GM21381 (cell line): Measurements from ENCODE around the gene ZNF283.
A peak's percentile ranks its signal among the peaks of the same experiment; 100 is the strongest.

ENCODE experiments used
- ATAC-seq: cut with Tn5 transposase; IDR thresholded peaks from one replicate; pipeline ENCODE4 v1.9.1; 2021; ENCODE audit warnings: mild to moderate bottlenecking, moderate library complexity; ENCODE audit not compliant: unreplicated experiment

Gene ZNF283

DNA sequence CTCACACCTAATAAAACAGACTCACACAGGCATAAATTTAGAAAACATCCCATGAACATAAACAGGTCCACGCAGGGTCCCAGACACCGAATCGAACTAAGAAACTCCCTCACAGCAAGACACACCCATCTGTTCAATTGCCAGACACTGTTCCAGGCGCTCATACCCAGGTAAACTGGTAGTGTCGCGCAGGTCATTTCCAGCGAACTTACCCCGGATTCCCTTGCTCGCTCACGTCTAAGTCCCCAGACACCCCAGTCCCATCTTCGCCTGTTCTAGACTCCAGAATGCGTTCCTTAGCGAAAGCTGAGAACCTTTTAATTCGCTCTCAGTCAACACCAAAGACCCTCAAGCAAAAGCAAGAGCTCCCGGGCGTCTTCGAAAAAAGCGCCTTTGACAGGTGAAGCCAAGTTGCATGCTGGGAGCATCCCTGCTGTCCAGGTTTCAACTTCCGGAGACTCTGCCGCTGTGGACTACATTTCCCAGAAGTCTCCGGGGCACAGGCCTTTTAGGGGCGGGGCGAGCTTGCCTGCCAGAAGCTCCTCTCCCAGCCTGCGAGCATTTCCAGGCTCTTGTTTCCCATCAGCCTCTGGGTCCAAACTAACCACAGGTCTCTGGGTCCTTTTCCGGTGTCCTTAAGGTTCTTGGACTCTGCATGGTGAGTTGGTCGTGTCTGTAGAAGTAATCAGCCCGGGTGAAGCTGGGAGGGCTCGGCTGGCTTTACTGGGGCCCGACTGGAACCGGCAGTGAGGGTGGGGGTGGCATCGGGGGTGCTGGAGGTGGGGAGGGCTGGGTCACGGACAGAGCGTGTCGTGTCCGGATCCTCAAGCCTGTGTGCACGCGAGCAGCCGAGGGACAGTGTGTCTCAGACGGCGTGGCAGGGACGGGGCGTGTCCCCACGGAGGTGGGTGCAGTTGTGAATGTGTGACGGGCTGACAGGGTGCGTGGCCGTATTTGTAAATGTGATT, at the start of gene ZNF283:
TSS of gene ZNF283 (plus strand) at position 535 of the 968 bp plus-strand sequence. CDS start 6,184 bp downstream, outside the sequence.
- ATAC-seq, result peak; percentile 91

DNA sequence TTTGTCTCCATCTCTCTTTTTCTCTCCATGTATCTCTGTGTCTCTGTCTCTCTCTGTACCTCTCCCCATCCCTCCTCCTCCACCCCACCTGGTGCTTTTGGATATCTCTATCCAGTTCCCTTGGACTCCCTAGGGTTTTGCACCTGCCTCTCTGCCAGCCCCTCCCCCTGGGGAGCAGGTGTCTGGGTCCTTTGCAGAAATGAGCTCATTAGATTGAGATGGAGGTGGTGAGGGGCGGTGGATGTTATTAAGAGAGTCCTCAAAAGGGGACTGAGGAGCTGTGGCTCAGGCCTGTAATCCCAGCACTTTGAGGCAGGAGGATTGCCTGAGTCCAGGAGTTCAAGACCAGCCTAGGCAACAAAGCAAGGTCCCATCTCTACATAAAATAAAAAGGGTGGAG, 48.5 kb upstream of the ZNF283 start:
- no peak for ATAC-seq

DNA sequence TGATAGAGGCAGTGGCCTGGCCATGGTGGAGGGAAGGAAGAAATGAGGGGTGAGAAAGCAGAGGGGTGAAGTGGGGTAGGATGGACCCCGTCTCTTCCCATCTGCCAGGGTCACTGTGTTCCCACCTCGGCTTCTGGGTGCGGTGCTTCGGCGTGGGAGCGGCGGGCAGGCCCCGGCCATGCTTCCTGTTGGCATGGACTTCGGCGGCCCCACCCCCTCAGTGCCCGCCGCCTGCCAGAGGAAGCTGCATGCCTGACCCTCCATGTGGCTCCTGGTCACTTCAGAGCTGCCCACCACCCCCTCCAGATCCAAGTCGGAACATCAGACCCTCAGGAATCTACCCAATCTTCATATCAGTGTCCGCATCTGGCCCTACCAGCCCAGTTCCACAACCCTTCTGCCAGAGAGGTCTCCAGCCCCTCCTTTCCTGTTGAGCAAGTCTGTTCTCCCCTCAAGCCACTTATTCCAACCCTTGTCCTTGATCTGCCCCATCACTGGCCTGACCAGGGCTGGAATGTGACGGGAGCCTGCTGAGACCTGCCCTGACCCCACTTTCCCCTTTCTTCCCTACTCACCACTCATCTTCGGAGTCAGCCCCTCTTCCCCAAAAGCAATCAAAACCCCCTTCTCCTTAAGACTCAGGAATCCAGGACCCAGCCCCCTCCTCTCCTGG, 47.8 kb upstream of the ZNF283 start:
- no peak for ATAC-seq

DNA sequence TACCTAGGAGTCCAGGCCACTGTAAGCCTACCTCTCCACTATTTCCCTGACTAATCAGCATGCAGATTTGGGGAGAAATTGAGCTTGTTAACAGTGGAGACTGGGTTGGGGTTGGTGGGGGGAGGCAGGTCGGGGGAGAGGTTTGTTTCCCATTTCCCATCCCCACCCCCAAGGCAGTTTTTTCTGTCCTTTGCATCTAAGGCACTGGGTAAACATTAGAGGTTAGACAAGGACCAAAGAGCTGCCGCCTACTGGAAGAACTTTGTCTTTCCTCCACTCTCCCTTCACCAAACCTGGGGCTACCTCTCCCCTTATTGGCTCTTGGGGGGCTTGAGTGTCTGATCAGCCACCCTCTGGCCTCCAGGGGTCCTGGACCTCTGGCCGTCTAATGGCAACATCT, 47.3 kb upstream of the ZNF283 start:
- ATAC-seq, result no peak

DNA sequence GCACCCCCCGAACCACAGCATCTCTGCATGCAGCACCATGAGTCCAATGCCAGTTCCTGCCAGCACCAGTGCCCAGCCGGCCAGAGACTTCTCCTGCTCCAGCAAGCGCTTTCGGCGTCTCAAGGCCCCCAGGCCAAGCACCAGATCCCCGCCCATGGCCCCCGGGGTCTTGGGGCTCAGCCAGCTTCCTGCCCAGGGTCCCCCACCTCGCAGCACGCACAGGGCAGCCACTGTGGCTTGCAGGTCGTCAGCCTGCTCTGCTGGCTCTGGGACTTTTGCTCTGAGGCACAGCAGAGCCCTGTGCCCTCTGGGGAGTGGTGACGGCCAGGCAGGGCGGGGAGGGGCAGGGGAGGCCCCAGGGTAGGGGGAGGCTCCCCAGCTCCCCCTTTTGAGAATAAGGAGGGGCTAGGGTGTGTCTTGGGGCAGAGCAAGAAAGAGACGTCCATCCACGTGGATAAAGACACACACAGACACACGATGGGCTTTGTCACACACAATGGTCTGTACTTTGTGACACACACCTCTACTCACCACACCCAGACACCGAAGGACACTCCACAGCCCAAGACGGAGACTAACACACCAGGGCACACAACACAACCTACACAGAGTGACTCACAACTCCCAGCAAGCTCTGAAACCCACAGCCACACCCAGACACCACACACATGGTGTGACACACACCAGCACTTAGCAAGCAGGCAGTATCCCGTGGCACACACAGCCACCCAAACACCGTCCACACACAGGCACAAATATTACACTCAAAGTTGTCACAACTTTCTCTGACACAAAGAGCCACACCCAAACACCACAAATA, 46.2 kb upstream of the ZNF283 start, which contains the start of gene KCNN4:
TSS of gene KCNN4 (minus strand) at position 268 of the 820 bp plus-strand sequence. CDS start at position 156, 112 bp downstream.
- no peak for ATAC-seq

DNA sequence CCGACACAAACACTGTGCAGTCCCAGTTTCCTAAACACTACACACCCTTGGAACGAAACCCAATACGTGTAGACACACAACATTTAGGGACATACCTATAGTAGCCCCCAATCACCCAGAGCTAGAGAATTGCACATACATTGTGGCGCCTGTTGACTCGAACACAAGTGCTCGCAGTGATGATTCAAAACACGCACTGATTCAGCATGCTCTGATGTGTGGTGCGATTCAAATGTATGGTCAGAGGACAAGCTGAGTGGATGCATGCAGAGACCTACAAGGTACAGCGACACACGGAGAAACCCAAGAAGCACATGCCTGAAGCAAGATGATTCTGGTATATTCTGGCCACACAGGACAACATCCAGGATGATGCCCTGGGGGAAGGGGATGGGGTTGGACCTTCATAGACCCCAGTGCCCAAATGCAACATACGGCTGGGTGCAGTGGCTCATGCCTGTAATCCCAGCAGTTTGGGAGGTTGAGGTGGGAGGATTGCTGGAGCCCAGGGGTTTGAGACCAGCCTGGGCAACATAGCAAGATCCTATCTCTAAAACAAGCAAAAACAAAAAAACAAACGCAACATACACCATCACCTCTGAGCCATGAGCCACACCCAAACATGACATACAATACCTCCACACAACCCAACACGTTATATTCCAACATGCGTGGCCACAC, 45.4 kb upstream of the ZNF283 start:
- ATAC-seq, result no peak

DNA sequence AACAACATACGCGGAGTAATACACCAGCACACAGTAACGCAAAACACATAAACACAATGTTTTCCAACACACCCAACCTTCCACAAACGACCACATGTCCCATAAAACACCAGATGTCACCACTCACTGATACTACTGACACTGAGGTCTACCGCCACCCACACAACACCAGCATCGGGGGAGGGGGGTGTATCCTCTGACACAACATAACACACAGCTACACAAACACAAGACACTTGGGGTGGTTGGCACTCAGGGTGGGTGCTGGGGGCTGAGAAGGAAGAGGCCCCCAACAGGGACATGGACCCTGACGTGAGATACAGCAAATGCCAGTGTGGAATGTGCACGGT, 44.8 kb upstream of the ZNF283 start:
- no peak for ATAC-seq

DNA sequence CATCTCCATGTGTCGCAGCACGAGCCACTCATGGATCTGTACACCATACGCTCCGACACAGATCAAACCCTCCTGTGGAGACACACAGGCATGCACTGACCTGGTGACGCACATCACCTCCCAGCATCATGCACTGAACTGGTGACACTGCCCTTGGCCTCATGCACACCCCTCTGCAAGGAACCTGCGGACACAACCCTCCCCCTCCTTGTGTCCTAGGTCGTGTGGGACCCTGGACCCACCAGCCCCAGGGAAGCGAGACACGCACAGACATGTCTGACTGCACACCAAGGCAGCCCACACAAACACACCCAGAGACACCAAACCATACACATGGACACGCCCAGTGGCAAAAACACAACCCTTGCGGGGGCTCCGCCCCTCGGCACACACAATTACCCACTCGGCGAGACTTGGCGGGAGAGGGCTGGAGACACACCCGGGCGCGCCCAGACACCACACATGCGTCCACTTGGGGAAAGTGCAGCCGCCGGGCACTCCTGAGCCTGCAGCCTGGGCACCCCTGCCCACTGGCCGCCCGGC, 44.4 kb upstream of the ZNF283 start:
- no peak for ATAC-seq

DNA sequence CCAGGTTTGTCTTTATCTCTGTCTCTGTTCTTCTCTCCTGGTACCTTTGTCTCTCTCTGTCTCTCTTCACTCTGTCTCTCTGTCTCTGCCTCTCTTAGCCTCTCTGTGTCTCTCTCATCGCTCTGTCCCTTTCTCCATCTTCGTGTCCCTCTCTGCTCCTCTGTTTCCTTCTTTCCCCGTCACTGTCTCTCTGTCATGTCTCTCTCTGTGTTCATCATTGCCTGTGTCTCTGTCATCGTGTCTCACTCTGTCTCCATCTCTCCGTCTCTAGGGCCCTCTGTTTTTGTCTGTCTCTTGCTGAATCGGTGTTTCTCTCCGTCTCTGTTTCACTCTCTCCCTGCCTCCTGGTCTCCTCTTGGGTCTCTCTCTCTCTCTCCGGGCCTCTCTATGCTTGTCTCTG, 43.5 kb upstream of the ZNF283 start:
- ATAC-seq, result no peak

DNA sequence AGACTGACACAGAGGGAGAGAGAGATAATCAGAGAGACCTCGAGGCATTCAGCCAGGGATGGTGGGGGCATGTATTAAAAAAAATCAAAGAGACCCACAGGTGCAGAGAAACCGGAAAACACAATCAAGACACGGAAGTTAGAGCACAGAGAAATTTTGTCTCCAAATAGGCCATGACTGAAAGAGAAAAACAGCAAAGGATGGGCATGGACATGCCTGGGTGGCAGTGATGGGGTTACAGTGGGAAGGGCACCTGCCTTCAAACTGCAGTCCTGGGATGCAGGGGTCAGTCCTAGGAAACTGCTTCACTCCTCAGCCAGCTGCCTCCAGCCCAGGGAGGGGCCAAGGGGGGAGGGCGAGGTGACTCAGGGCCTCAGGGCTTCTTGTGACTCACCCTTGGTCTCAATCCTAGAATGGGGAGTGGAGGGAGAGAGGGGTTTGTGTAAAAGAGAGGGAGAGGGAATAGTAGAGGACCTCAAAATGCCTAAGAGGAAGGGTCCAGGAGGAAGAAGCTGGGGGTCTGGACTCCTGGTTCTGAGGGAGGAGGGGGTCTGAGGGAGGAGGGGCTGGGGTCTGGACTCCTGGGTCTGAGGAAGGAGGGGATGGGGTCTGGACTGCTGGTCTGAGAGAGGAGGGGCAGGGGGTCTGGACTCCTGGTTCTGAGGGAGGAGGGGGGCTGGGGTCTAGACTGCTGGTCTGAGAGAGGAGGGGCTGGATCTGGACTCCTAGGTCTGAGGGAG, 42.7 kb upstream of the ZNF283 start:
- no peak for ATAC-seq

DNA sequence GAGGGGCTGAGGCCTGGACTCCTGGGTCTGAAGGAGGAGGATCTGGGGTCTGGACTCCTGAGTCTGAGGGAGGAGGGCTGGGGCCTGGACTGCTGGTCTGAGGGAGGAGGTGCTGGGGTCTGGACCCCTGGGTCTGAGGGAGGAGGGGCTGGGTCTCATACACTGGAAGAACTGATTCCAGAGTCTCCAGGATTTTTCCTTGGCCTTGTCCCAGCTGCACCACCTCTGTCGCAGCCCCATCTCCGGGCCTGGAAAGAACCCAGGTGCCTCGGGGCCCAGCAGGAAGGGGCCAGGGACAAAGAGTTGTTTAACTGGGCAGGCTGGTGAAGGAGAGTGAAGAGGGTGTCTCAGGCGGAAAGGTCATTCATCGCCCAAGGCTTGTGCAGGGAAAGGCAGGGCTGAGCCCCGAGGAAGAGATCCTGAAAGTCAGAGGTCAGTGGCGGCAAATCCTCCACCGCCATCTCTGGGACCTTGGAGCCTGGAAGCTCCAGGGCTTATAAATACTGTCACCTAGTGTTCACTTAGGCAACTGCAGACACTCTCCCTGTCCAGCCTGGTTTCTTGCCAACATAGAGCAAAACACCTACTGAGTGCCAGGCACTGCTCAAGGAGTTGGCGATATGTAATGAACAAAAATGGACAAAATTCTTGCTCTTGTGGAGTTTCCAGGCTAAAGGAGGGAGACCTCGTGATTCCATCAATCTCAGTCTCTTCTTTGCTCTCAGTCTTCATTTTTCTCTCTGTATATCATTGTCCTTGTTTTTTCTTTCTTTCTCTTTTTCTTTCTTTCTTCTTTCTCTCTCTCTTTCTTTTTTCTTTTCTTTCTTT, 41.9 kb upstream of the ZNF283 start:
- ATAC-seq, result no peak

DNA sequence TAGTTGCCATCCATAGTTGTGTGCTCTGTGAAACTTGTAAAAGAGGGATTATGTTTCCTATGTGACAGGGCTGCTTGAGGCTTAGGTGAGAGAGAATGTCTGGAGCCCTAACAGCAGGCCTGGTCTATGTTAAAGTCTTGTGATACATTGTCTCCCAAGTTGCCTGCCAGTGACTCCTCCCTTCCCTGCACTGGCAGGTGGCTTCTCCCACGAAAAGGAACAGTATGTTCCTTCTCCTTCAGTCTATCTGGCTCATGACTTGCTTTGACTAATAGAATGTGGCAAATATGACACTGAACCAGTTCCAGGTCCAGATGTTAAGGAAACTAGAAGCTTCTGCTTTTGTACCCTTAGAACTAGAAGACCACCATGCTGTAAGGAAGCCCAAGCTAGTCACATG, 40.5 kb upstream of the ZNF283 start:
- no peak for ATAC-seq

DNA sequence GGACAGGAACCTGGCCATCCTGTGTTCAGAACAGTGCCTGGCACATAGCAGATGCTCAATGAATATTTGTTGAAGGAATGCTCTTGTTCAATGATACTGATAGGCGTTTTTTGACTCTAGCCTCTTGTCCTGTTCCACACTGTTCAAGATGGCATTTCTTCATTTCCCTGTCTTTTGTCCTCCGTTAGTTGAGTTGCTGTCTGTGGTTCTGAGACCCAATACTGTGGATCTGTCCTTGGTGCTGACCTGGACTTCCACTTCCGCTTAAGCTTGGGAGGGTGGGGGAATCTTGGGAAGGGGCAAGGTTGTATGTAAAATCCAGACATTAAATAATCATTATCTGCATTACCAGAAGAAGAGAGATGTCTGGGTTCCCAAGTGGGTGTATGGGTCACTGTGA, 38.1 kb upstream of the ZNF283 start:
- ATAC-seq, result no peak

DNA sequence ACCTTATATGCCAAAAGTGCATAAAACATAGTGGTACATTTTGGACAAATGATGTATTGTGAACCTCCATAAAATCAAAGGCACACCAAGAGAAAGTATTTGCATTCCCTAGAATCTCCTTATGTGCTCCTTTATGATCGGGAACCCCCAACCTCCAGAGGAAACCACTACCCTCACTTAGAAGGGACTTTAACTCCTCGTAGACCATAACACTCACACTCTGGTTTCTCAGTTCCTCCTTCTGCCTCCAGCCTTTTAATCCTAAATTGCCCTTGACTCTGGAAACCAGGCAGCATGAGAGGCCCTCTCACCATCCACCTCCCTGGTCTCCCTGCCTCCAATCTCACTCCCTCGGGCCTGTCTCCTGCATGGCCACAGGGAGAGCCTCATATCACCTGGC, 36.5 kb upstream of the ZNF283 start:
- ATAC-seq, result no peak

DNA sequence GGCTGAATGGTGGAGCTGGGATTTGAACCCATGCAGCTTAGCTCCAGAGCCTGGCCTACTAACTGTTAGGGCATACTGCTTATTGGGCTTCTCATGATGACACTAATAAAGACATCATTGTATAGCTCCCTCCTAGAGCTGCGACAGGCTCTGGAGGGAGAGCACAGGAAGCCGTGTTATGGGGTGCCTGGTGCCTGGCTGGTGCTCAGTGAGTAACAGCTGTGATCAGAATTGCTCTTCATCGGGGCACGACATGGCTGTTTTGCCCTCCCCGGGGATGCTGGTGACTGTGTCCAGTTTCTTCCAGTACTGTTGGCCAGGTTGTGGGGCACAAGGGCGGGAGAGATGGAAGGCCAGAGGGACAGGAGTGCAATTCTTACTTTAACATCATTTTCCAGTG, 30.0 kb upstream of the ZNF283 start:
- no peak for ATAC-seq

DNA sequence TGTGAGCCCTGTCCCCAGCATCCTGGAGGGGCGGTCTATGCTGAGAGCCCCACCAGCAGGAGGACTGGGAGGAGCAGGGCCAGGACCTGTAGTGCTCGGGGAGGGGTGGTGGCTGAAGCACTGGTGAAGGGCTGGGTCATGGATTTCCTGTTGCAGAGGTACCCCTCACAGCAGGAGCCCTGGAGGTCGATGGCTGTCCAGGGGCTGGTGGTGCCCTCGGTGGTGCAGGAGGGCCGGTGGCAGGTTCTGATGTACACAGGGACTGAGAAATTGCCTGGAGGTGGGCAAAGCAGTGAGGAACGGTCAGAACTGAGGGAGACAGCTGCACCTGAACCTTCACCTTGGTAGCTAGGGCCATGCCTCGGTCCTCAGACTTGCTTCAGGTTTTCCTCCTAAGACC, 29.6 kb upstream of the ZNF283 start:
- ATAC-seq, result no peak

DNA sequence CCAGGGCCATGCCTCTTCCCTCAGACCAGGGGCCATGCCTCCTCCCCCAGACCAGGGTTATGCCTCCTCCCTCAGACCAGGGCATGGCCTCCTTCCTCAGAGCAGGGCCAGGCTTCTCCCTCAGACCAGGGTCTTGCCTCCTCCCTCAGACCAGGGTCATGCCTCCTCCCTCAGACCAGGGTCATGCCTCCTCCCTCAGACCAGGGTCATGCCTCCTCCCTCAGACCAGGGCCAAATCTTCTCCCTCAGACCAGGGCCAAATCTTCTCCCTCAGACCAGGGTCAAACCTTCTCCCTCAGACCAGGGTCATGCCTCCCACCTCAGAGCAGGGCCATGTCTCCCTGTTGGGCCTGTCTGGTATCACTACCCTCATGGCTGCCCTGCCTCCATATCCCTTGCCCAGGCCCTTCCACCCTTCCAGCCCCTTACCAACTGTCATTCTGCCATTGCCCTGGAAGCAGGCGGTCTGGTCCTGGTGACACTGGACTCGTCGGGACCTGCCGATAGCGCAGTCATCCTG, 29.0 kb upstream of the ZNF283 start:
- no peak for ATAC-seq

DNA sequence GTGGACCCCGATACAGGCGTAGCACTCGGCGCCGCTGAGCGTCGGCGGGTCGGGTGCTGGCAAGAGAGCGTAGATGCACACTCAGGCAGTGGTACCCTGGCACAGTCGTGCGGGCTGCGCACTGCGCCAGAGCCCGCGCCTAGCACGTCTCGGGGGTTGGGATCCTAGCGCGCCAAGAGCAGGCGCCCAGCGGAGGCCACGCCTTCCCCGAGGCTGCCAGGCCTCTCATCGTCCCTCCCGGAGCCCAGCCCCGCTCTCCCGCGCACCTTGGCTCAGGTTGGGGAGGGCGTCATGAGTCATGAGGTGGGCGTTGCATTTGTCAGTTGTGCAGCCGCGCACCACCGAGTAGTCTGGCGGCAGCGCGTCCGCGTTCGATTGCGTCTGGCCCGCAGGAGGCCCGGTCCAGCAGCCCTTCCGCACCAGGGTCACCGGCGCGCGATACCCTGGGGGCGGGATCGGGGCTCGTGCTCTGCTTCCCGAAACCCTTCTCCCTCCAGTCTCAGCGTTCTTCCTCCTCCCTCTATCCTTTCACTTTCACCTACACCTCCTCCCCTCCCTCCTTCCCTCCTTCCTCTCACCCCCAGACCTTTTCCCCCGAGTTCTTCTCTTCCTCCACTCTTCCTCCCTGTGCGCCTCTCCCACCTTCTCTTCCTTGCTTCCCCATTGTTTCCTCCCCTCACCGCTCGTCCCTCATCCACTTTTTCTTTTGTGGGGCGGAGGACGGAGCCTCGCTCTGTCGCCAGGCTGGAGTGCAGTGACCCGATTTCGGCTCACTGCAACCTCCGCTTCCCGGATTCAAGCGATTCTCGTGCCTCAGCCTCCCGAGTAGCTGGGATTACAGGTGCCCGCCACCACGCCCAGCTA, 28.3 kb upstream of the ZNF283 start:
- ATAC-seq, result no peak
